ENCODE measurements around the gene SLC25A26.
"Not testable (repeated sequence)": the region's sequence is repeated elsewhere in the genome, so short reads cannot be mapped to it uniquely, and the experiment has no call there.

The SLC25A26 gene

GRCh38 chr3:66415867-66416428, 195.1 kb downstream of the SLC25A26 start:
- no peak for DNase-seq

- no peak for DNase-seq
Measured at GRCh38 chr3:66416556-66417304, 195.9 kb downstream of the SLC25A26 start.

- no peak for DNase-seq
Measured at GRCh38 chr3:66418475-66418931, 197.7 kb downstream of the SLC25A26 start.

GRCh38 chr3:66419036-66419435, 198.2 kb downstream of the SLC25A26 start:
- DNase-seq, result no peak

GRCh38 chr3:66421144-66421543, 200.3 kb downstream of the SLC25A26 start:
- DNase-seq, result not testable (repeated sequence)

GRCh38 chr3:66421893-66422292, 201.1 kb downstream of the SLC25A26 start:
- DNase-seq, result not testable (repeated sequence)

- DNase-seq, result no peak
Measured at GRCh38 chr3:66423791-66424190, 203.0 kb downstream of the SLC25A26 start.

- DNase-seq, result no peak
Measured at GRCh38 chr3:66425032-66425431, 204.2 kb downstream of the SLC25A26 start.

GRCh38 chr3:66425576-66426114, 204.8 kb downstream of the SLC25A26 start:
- no peak for DNase-seq

- no peak for DNase-seq
Measured at GRCh38 chr3:66426135-66426534, 205.3 kb downstream of the SLC25A26 start.

- DNase-seq, result no peak
Measured at GRCh38 chr3:66427352-66427751, 206.6 kb downstream of the SLC25A26 start.

GRCh38 chr3:66427951-66428474, 207.2 kb downstream of the SLC25A26 start:
- DNase-seq, result no peak
